HTERT RPE-1 (cell line): ENCODE data around the gene DPP4.

ENCODE experiments used
- in situ Hi-C: fragments of 300-500 bp; cut with MboI; formaldehyde crosslinking; loops from 4 replicates; pipeline ENCODE4 v1.14.3; 2020; ENCODE audit warnings: low sequenced_read_pairs

The DPP4 gene

DNA sequence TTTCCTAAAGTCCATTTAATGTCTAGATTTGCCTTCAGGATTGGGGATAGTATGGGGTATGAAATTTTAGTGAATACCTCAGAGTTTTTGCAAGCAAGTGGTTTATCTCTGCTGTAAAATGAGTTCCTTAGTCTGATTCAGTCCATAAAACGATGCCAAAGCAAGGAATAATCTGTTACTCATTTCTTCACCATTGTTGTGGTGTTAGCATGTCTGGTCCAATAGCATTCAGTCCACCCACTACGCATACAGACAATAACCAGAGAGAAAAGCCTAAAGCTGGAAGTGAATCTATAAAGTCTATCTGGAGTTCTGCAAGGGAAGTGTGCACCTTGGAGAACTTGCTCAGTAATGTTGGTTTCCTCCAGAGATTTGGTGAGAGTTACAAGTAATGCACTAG is 12.9 kb upstream of the DPP4 start:
- in situ Hi-C loops = no loop called here

DNA sequence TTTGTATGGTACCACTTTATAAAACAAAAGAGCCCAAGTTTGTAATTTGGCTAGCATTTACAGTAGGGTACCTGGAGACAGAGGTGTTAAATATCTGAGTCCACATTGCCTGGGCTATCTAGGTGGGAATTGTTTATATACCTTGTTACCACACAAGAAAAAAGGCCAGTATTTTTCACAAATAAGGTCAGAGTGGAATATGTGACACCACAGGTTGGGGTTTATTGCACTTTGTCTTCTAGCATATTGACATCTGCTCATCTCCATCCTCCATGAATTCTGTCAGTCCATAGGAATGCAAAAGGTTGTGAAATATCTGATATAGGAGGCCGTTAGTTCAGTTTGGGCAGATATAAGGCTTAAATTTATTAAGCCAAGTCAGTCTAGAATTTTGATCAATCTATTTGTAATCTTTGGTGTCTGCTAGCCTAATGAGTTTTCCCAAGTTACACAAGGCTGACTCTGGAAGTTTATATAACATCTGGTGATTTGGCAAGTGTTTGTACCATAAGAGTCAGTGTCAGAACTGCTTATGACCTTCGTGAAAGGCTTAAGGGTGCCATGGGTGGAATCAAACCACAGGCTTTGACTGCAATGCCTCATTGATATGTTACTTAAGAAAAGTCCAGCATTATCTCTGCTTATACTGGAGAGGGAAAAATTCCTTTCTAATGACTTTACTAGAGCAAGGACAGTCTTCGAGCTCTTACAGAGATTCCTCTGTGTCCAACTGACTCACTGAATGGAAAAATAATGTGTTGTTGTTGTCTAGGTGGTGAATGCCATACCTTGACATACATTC is 11.3 kb upstream of the DPP4 start:
- in situ Hi-C loops = no loop called here

DNA sequence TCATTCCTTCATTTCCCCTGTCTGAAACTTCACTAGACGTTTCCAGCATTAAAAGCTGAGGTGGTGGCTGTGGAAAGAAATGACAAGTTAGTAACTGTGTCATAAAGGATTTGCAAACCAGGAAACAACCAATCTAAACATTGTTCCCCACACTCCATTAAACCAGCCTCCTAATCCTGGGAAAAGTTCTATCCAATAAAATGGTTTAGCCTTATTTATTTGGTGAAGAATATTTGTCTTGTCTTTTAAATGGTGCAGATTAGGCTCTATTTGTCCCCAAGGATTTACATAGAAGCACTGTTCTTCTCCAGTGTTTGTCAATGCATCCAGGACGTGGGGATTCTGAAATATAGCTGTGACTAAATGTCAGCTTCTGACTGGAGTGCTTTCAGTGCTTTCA is 10.5 kb upstream of the DPP4 start:
- in situ Hi-C loops = no loop called here

DNA sequence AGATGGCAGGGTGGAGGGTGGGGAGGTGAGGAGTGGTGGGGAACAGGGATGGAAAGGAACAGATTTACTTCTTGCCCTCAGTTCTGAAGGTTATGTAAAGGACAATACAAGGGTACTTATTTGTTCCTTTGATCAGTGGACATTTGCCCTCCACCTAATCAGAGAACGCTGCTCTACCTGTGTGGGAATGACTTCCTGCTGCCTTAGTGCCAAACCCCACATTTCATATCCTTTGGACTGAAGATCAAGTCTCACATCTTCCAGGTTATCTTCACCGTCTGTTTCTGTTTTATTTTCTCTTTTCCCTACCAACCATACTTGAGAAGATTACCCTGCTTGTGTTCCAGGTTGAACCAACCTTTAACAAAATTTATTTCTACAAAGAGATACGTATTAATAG is 8.7 kb upstream of the DPP4 start:
- in situ Hi-C loops = no loop called here

DNA sequence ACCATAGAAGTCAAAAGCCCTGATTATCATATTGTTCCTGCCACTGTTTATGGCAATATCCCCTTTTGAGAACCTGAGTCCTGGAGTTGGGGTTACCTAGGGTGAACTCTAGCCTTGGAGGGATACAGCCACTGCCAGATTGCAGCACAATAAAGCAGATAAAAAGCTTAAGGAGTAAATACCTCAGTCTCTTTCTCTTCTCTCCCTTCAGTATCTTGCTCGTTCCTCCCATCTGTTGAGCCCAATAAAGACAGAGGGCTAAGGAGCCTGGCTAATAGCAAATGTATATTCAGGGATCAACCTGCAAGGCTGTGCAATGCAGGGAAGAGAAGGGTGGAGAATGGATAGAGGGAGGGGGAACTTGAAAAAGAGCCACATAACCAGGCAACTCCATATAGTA is 8.0 kb upstream of the DPP4 start:
- in situ Hi-C loops = no loop called here

DNA sequence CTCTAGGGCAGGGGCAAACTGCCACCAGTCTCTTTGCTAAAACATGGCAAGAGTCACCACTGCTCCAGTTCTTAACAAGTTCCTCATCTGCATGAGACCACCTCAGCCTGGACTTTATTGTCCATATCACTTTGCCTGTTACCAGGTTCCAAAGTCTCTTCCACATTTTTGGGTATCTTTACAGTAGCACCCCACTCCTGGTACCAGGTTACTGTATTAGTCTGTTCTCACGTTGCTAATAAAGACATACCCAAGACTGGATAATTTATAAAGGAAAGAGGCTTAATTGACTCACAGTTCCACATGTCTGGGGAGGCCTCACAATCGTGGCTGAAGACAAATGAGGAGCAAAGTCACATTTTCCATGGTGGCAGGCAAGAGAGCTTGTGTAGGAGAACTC is 5.5 kb upstream of the DPP4 start:
- in situ Hi-C loops = no loop called here

DNA sequence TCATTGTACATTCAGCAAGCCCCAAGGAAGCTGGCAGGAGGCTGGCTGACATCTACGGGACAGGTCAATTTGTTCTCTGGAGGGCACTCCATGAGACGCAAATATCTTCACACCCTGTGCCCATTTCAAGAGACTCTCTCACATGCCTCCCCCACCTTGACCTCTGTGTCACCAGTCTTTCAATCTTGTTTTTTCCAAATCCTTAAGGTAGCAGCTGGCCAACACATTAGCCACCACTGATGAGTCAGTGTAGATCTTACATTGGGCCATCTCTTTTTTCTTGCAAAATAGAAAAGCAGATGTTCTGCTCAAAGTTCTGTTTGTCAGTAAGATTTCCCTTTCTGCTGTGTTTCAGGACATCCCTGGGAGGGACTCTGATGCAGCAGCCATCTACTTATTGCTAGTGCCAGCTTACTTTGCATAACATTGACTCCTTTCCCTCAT is 1.7 kb upstream of the DPP4 start:
- in situ Hi-C loops = no loop called here

DNA sequence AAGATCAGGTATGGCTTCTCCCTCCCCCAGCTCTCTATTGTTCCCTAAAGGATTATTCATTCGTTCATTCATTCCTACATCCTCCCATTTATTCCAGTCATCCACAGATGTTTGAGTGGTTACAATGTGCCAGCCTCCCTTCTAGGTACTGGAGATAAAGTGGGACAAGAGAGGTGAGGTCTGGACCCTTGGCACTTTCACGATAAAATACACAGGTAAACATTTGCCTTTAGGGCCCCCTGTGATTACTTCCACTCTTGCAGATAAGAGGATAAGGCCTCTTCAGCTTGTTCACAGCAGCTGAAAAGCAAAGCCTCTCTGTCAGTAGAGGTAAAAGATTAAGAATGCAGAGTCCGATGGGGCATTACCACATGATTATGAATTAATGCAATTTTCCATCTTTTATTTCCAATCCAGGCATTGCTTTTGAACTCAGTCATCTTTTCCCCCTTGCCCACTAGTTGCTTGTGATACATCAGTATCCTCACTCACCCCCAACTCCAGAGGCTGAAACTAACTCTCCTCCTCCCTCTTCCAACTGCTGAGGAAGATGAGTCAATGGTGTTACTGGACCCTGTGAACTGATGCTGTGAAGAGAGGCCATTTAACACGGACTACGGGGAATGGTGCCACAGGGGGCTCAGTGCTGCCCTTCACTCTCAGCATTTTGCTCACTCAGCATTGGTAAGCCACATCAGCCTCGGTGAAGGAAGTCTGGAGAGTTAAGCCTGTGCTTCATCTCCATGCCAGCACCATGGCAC is 1.1 kb upstream of the DPP4 start:
- in situ Hi-C loops = no loop called here

DNA sequence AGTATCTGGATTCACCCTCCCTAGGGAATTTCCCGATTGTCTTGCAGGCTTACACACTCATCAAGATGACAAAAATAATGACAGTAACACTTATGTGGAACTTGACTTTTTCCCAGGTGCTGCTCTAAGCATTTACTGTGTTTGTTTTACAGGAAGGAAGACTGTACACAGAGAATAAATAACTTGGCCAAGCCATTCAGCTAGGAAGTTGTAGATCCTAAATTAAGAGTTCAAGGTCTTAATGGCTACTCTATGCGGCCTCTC is 549 bp upstream of the DPP4 start:
- in situ Hi-C loops = no loop called here

DNA sequence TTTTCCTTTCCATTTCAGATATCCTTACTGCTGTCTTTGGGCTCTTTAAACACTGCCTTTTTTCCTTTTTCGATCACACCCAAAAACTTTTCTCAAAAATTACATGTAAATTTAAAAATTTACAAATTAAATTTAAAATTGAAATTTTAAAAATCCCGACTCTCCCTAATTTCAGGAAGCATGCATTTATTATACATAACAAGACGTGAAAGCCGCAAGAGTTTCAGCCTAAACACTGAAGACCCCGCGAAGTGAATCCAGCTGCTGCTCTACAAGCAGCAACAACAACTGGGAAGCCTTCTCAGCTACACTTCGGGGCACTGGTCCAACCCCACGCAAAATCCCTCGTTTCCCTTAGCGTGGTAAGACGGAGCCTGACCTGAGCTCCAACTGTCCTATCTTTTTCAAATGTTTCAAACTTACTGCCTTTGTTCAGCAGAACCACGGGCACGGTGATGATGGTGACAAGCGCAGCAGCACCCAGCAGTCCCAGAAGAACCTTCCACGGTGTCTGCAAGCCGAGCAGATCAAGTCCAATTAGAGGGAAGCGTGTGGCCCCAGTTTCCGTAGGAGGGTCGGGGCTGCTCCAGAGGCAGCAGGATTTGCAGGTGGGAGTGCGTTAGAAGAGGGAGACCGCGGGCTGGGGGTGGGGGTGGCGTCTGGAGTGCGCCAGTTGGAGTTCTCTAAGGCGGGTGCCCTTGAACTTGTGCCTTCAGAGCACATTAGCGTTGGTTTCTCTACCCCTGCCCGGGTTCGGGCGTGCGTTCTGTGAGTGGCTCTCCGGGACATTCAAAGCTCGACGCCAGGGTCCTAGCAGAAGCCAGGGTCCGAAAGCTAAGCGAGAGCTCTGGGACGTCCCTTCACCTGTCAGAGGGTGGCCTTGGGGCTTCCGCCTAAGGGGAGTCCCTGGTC is 783 bp downstream of the DPP4 start:
- in situ Hi-C loops = no loop called here

DNA sequence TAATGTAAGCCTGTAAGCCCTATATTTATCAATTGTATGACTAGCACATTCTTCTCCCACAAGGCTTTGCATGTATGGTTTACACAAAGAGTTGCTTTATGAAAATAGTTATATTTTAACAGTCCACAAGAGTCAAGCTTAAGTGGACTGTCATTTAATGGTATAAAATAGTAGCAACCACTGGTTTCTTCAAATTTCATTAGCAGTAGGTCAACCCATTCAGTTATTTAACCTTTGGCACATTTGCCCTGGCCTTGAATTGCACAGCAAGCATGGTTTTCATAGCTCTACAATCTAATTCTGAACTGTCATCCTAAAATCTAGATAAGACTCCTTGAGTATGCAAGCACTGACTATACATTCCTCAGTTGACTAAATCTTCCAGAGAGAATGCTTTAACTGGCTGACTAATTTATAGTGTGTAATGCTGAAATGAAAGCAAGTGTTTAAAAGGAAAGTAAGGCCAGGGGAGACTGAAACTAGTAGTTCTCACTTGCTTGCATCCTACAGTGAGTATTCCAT is 1.8 kb downstream of the DPP4 start:
- in situ Hi-C loops = no loop called here

DNA sequence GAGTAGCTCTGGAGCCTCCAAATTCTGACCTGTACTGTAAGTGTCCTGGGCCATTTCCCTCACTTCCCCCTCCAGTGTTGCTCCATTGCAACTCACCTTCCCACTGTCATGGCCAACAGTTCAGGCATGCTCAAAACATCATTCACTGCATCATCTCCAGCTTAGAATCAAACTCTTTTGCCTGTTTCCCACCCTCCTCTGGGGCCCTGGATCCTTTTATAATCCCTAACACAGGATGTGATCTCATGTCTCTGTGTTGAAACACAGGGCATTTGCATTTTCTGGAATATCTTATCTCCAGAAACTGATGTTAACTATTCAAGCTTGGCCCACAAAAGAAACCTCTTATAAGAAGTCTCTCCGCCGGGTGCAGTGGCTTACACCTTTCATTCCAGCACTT is 3.0 kb downstream of the DPP4 start:
- in situ Hi-C loops = no loop called here

DNA sequence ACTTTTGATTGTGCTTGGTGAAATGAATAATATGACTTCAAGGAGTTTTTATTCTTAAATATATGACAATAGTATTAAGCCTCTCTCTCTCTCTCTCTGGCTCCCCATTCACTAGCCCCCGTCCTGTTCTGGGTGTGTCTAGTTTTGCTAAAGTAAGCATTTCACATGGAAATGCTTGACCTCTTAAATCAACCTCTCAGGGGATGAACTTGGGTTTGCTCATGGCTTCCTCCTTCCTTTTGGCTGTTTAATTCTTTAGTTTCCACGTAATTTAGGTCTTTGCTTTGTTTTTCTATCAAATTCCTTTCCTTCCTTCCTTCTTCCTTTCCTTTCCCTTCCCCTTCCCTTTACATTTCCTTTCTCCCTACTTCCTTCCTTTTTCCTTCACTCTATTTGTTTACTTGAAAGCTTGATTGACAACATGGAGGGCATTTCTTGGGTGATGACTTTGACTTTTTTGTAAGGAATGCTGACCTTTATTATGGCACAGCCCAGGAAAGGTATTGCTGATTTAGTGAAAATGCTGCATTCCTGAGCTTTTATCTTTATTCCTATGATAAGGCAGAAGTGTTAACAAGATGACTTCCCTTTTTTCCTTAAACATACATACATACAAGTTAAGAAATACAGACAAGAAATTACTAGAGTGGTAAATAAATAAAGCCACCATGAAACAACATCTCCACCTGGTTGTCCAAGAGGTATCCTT is 3.6 kb downstream of the DPP4 start:
- in situ Hi-C loops = no loop called here

DNA sequence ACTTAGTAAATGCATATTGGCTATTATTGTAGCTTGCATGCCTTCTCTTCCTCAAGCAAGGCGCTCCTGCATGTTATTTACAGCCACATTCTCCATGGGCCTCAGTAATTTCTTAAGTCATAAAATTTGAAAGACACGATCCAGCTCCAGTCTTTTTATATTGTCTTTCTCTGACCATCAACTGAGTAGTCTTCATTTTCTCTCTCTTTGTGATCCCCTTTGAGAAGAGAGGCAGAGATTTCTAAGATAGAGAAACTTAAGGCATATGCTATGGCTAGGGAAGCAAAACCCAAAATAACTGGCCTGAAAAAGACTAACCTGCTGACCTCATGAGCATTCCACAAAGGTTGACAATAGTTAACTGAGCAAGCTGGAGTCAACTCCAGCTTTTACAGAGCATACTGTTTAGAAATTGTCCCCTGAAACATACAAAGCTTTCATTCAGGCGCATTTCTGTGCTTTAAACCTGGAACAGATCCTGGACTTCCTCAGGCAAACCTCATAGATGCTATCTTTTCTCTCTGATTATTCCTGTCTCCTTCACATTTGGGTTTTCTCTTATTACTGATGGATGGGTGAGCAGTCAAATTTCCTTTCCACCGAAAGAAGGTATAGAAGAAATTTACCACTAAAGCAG is 4.6 kb downstream of the DPP4 start:
- in situ Hi-C loops = no loop called here

DNA sequence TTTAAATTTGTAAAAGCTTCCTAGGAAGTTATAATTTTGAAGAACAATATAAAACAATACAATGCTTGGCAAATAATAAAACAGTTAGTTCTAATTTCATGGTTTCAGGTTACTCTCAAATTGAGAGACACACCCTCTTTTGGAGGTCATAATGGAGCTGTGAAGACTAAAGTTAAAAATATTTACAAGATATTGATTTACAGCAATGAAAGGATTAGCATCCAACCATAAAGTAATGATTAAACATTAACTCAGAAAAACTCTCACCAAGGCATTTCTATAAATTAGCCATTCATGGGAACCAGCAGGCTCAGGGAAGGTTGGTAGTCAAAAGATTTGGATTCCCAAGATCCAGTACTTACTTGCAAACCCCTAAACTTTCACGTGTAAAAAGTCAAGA is 6.4 kb downstream of the DPP4 start:
- in situ Hi-C loops = no loop called here

DNA sequence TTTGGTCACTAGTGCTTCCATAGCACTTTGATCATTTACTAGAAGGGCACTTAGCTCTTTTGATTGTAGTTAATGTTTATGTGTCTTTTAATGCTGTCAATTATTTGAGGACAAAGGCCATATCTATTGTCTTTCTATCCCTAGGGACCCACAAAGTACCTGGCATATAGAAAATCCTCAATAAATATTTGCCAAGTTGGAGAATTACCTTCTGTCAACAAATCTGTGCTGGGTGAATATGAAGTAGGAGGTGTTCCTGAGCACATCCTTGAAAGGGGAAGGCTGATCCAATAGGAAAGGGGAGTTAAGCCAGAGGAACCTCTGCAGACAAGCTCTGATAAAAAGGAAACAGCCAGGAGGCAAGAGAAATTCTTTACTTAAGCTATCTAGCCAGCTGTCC is 8.2 kb downstream of the DPP4 start:
- in situ Hi-C loops = no loop called here

DNA sequence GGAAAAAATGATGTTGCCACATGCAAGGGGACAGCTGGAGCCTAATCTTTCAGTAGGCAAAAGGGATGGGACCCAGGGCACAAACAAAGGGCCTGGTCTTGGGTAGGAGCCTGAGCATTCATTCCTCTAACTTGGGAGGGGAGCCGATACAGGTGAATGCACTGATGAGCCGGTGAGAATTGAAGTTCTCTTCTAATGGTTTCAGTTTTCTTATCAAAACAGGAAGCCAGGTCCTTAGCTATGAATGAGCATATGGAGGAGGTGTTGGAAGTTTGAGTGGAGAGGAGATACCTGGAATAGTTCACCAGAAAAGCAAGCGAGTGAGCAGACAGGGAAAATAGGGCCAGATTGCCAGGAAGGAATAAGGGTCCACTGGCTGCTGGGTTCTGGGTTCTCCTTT is 10.1 kb downstream of the DPP4 start:
- in situ Hi-C loops = no loop called here

DNA sequence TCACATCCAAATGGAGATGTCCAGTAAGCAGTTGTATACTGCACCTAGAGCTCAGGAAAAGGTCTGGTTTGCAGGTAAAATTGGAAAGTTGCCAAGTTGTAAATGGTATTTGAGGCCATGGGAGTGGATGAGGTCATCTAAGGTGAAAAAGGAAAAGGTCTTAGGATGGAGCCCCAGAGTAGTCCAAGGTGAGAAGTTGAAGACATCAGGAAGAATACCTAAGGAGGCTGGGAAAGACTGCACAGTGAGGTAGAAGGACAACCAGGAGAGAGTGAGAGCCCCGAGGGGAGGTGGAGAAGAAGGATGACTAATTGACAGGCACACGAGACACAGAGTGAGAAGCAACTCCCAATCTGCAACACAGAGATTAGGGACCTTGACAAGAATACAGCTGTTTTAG is 10.7 kb downstream of the DPP4 start:
- in situ Hi-C loops = no loop called here

DNA sequence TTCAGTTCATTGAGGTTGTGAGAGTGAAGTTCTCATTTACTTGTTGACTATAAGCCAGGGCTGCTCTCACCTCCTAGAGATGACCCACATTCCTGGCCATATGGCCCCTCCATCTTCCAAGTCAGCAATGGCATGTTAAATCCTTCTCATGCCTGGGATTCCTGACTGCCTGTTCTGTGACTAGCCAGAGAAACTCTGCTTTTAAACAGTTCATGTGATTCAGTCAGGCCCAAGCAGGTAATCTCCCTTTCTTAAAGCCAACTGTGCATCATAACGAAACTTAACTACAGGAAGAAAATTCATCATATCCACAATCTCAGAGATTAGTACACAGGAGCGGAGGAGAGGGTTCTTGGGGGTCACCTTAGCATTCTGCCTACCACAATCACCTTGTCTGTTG is 11.5 kb downstream of the DPP4 start:
- in situ Hi-C loops = no loop called here

DNA sequence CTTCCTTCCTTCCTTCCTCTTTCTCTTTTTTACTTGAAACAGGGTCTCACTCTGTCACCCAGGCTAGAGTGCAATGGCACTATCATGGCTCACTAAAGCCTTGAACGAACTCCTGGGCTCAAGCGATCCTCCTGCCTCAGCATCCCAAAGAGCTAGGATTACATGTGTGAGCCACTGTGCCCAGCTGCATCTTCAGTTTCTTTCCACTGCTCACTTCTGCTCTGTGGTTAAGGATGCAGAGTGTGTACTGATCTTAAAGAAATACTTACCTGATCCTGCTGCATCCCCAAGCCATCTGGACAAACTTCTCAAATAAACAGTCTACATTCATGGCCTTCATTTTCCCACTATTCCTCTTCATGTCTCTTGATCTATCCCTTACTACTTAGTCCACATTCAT is 13.0 kb downstream of the DPP4 start:
- in situ Hi-C loops = no loop called here
